H1 (cell line): ENCODE data around the gene LENG9. TPM values are rescaled to one million over a fixed set of nuclear protein-coding genes. Genes with fewer than 3 reads are reported as not detected.

ENCODE experiments used
- CBX5 ChIP-seq: fragments of 300-800, 300-1000 bp; sonication (generic); IDR thresholded peaks from 2 replicates; pipeline ENCODE4 v1.7.1; 2016; ENCODE audit warnings: antibody characterized with exemption, low read length, low read depth
- EGR1 ChIP-seq: IDR thresholded peaks from 2 replicates; pipeline ENCODE4 v1.6.1; 2011; ENCODE audit warnings: low read depth, low read length, borderline replicate concordance
- POU5F1 ChIP-seq: IDR thresholded peaks from 2 replicates; pipeline ENCODE4 v1.6.1; 2011; ENCODE audit warnings: low read depth, mild to moderate bottlenecking, low read length, moderate library complexity
- ZNF274 ChIP-seq: IDR thresholded peaks from 2 replicates; pipeline ENCODE4 v1.7.0; 2012; ENCODE audit warnings: low read length, borderline replicate concordance; ENCODE audit errors: extremely low read depth
- polyA plus RNA-seq, 7 experiments: library from polyadenylated mRNA; depleted of rRNA in 3 of 7; stranded (reverse) in 5 of 7; unstranded in 2 of 7; fragments of >200 nt in 5 of 7; fragments of 200-250 nt in 2 of 7; gene quantifications; 1 replicate in 5 of 7; 2 replicates in 1 of 7; 4 replicates in 1 of 7; pipeline versions ENCODE4 v1.2.1 to v1.2.3, GENCODE V29; 2011 to 2013; ENCODE audit warnings: missing spikeins in 2 of 7, mixed read lengths in 2 of 7
- total RNA-seq: library from RNA; stranded (reverse); fragmentation: NEBNext Ultra II Directional; extraction: Animal tissue kit (Norgen Biotek cat#: 25700); gene quantifications from 2 replicates; pipeline ENCODE4 v1.2.1, GENCODE V29; 2021

Gene LENG9
- total and polyA plus RNA-seq, 2 of the 8 experiments (the other 6 are each of a cell fraction or from before 2014, with no cell fraction given) = 1.6 to 3.9 TPM

DNA sequence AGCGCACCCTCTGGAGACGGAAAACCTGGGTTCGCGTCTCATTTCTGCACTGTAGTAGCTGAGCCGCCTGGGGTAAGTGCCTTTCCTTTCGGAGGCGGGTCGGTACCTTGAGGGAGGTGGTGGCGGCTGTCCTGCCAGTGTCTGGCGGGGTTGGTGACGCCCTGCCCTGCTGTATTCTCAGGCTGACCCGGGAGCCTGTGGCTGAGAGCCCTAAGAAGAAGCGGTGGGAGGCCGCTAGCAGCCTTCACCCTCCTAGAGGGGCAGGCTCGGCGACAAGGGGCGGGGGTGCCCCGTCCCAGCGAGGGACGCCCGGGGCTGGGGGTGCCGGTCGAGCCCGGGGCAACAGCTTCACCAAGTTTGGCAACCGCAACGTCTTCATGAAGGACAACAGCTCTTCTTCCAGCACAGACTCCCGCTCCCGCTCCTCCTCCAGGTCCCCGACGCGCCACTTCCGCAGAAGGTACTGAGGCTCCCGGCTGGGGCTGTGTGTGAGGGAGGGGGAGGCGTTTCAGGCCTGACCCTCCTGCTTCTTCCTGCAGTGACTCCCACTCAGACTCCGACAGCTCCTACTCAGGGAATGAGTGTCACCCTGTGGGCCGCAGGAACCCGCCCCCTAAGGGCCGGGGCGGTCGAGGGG, 7.7 kb downstream of the LENG9 start (continued):
- TF ChIP-seq POU5F1 = no peak
- no peak for TF ChIP-seq EGR1
- TF ChIP-seq CBX5 = no peak
- TF ChIP-seq ZNF274 = no peak
